NOMO-1 treated with dmso at 0.1 percent for 144 hours (cell line): ENCODE data around the gene ARHGAP15.

Experiments
- DNase-seq: peaks from one replicate; lab custom pipeline; 2025; ENCODE audit not compliant: unreplicated experiment; lab: John Stamatoyannopoulos, UW

ARHGAP15 gene

GRCh38 chr2:143392358-143392757, 263.1 kb downstream of the ARHGAP15 start:
- no peak for DNase-seq

- DNase-seq: no peak
Measured at GRCh38 chr2:143394062-143394461, 264.8 kb downstream of the ARHGAP15 start.

GRCh38 chr2:143397884-143398614, 268.8 kb downstream of the ARHGAP15 start:
- DNase-seq: no peak

GRCh38 chr2:143398781-143399180, 269.6 kb downstream of the ARHGAP15 start:
- no peak for DNase-seq

- DNase-seq: no peak
Measured at GRCh38 chr2:143399631-143400069, 270.4 kb downstream of the ARHGAP15 start.

- no peak for DNase-seq
Measured at GRCh38 chr2:143401861-143402260, 272.6 kb downstream of the ARHGAP15 start.

GRCh38 chr2:143402451-143402850, 273.2 kb downstream of the ARHGAP15 start:
- DNase-seq: peak; percentile 1

GRCh38 chr2:143410082-143410897, 281.1 kb downstream of the ARHGAP15 start:
- no peak for DNase-seq

GRCh38 chr2:143415571-143415970, 286.4 kb downstream of the ARHGAP15 start:
- no peak for DNase-seq

- no peak for DNase-seq
Measured at GRCh38 chr2:143417428-143417827, 288.2 kb downstream of the ARHGAP15 start.

- DNase-seq: no peak
Measured at GRCh38 chr2:143420313-143420712, 291.1 kb downstream of the ARHGAP15 start.

GRCh38 chr2:143422681-143423080, 293.5 kb downstream of the ARHGAP15 start:
- peak; percentile 2 for DNase-seq

GRCh38 chr2:143425896-143426295, 296.7 kb downstream of the ARHGAP15 start:
- DNase-seq: no peak

GRCh38 chr2:143426296-143426695, 297.1 kb downstream of the ARHGAP15 start:
- DNase-seq: no peak

GRCh38 chr2:143428700-143429099, 299.5 kb downstream of the ARHGAP15 start:
- no peak for DNase-seq

GRCh38 chr2:143429932-143430679, 300.9 kb downstream of the ARHGAP15 start:
- no peak for DNase-seq

GRCh38 chr2:143431316-143431715, 302.1 kb downstream of the ARHGAP15 start:
- DNase-seq: no peak

GRCh38 chr2:143433251-143433650, 304.0 kb downstream of the ARHGAP15 start:
- no peak for DNase-seq

GRCh38 chr2:143433840-143434239, 304.6 kb downstream of the ARHGAP15 start:
- no peak for DNase-seq

GRCh38 chr2:143434445-143434844, 305.2 kb downstream of the ARHGAP15 start:
- DNase-seq: no peak

- DNase-seq: no peak
Measured at GRCh38 chr2:143435131-143435530, 305.9 kb downstream of the ARHGAP15 start.
